T-cell (primary cell): ENCODE measurements around the gene NCAPH2. TPM values are rescaled to one million over a fixed set of nuclear protein-coding genes. Genes with fewer than 3 reads are reported as not detected.

Source experiments
- ATAC-seq, 4 experiments: fragments of 200-7000 bp in 3 of 4; fragments of 150-1000 bp in 1 of 4; cut with Tn5 transposase; replicated peaks in 1 of 4; 1 replicate in 3 of 4; 2 replicates in 1 of 4; pipeline ENCODE4 v1.10.0; 2021; ENCODE audit warnings: moderate library complexity in 3 of 4, mild to moderate bottlenecking in 2 of 4, moderate number of reproducible peaks in 1 of 4
- CTCF ChIA-PET, 2 donors: fragments of 300-600 bp; sonication (Branson Sonifier 250); formaldehyde crosslinking; loops; one replicate each; lab custom pipeline; 2022; ENCODE audit warnings: antibody characterized with exemption in 2 of 2; lab: Charles Lee
- POLR2A ChIA-PET, 2 donors: fragments of 300-600 bp; sonication (Branson Sonifier 250); formaldehyde crosslinking; loops; one replicate each; lab custom pipeline; 2022; ENCODE audit warnings: antibody characterized with exemption in 2 of 2; lab: Charles Lee
- DNase-seq, 35 experiments: peaks; one replicate each; pipeline versions ENCODE4 v3.0.0 to v3.0.0-alpha.2; 2013 to 2023
- H3K27ac ChIP-seq: one replicate; pipeline ENCODE4 v1.5.1; 2013; ENCODE audit warnings: low read length
- H3K27me3 ChIP-seq, 2 experiments: replicated peaks in 1 of 2; 1 replicate in 1 of 2; 2 replicates in 1 of 2; pipeline versions ENCODE4 v1.6.1 to v1.7.0; 2013; ENCODE audit warnings: low read length in 1 of 2, mixed read lengths in 1 of 2; ENCODE audit not compliant: control insufficient read depth in 2 of 2, insufficient read depth in 2 of 2; ENCODE audit errors: extremely low read depth in 1 of 2
- H3K36me3 ChIP-seq, 2 donors: 1 replicate in 1 of 2; 2 replicates in 1 of 2; pipeline versions ENCODE4 v1.6.1 to v1.7.0; 2013; ENCODE audit warnings: low read length in 1 of 2; ENCODE audit not compliant: control insufficient read depth in 2 of 2, insufficient read depth in 1 of 2; ENCODE audit errors: extremely low read depth in 1 of 2
- H3K4me1 ChIP-seq, 2 experiments: 1 replicate in 1 of 2; 2 replicates in 1 of 2; pipeline versions ENCODE4 v1.6.1 to v1.7.0; 2013; ENCODE audit warnings: low read length in 2 of 2, mixed read lengths in 1 of 2; ENCODE audit not compliant: insufficient read depth in 2 of 2, control insufficient read depth in 1 of 2; ENCODE audit errors: extremely low read depth in 1 of 2
- H3K4me3 ChIP-seq, 2 donors: 1 replicate in 1 of 2; 2 replicates in 1 of 2; pipeline versions ENCODE4 v1.5.1 to v1.7.0; 2013; ENCODE audit warnings: mild to moderate bottlenecking in 2 of 2, low read length in 1 of 2, moderate library complexity in 1 of 2; ENCODE audit not compliant: control insufficient read depth in 1 of 2; ENCODE audit errors: extremely low read depth in 1 of 2
- H3K9me3 ChIP-seq: 2 replicates; pipeline ENCODE4 v1.7.0; 2013
- H3K27ac Mint-ChIP-seq, 2 donors: one replicate each; pipeline ENCODE4 v1.8.0; 2020 to 2021; ENCODE audit warnings: mild to moderate bottlenecking in 2 of 2, mixed read lengths in 2 of 2
- H3K27me3 Mint-ChIP-seq, 2 donors: one replicate each; pipeline ENCODE4 v1.8.0; 2021 to 2022; ENCODE audit warnings: mixed read lengths in 2 of 2
- H3K36me3 Mint-ChIP-seq: one replicate; pipeline ENCODE4 v1.8.0; 2021; ENCODE audit warnings: mixed read lengths
- H3K4me1 Mint-ChIP-seq, 3 donors: one replicate each; pipeline ENCODE4 v1.8.0; 2020 to 2022; ENCODE audit warnings: mixed read lengths in 3 of 3, mild to moderate bottlenecking in 1 of 3
- H3K4me3 Mint-ChIP-seq, 3 donors: one replicate each; pipeline ENCODE4 v1.8.0; 2020 to 2022; ENCODE audit warnings: mild to moderate bottlenecking in 3 of 3, mixed read lengths in 3 of 3, moderate library complexity in 3 of 3
- H3K9me3 Mint-ChIP-seq, 3 donors: one replicate each; pipeline ENCODE4 v1.8.0; 2020 to 2022; ENCODE audit warnings: mixed read lengths in 3 of 3
- WGBS: methylation state at CpG from one replicate; pipeline ENCODE4 v1.1.5; 2013; ENCODE audit warnings: missing lambda C conversion rate; ENCODE audit not compliant: insufficient coverage; 5-methylcytosine and 5-hydroxymethylcytosine counted together
- total RNA-seq, 35 experiments: library from RNA in 6 of 35; stranded (reverse) in 6 of 35; fragments of 120-200 nt in 1 of 35; gene quantifications; one replicate each; pipeline versions ENCODE4 v1.2.1 to v1.2.4 and lab custom pipeline; 2013 to 2026

NCAPH2 gene
- total RNA-seq, 5 donors from 2014 or later (not counting 1 experiment from before 2014, with no cell fraction given) = 80.1 to 110 (median 94.6) TPM

GRCh38 chr22:50473855-50474671, 34.0 kb upstream of the NCAPH2 start:
- Mint-ChIP-seq H3K4me3 (peak overlapping the region; percentile 91 to 93 (median 92)), H3K27me3 (no peaks in the 10 kb centered on the region), H3K9me3 (no peaks in the 10 kb centered on the region), H3K4me1 (peaks cover 53 to 60% (median 54%) of the 10 kb centered on the region in 3 donors), H3K36me3 (peaks cover 8% of the 10 kb centered on the region), H3K27ac (peak overlapping the region; percentile 97 to 98)
- ChIA-PET CTCF (interaction anchor here in 1 of 2 donors (0.9 kb wide), 1 partner anchor 52 kb away, joined by 4 read pairs; the partner anchor contains the start of gene SCO2), POLR2A (no interaction called here)
- ATAC-seq (no peak), DNase-seq (peak in 2 of 35 experiments; percentile 26 to 43)
- Histone ChIP-seq H3K27ac (peak overlapping the region; percentile 41), H3K9me3 (no peaks in the 10 kb centered on the region), H3K4me1 (peaks cover 34 to 58% of the 10 kb centered on the region in 2 experiments), H3K4me3 (peak overlapping the region; percentile 72 to 78), H3K27me3 (peaks cover 0 to 2% of the 10 kb centered on the region in 2 experiments), H3K36me3 (peaks cover 0 to 3% of the 10 kb centered on the region in 2 donors)
- under 1% methylated on average over 42 of the region's 62 CpGs for WGBS

GRCh38 chr22:50474710-50475651, 33.0 kb upstream of the NCAPH2 start, which contains the start of gene SBF1:
Gene SBF1 (minus strand): TSS chr22:50475035. CDS start chr22:50474840, 195 bp downstream.
- Histone ChIP-seq H3K9me3 (no peaks in the 10 kb centered on the region), H3K27ac (peak within 1 kb of the TSS; percentile 65), H3K36me3 (peaks cover 0 to 3% of the 10 kb centered on the region in 2 donors), H3K27me3 (peaks cover 0 to 2% of the 10 kb centered on the region in 2 experiments), H3K4me1 (peaks cover 34 to 49% of the 10 kb centered on the region in 2 experiments), H3K4me3 (peak within 1 kb of the TSS; percentile 72 to 78)
- peak; percentile 70 to 74 (median 72) for ATAC-seq
- H3K27ac Mint-ChIP-seq = peak within 1 kb of the TSS; percentile 97 to 98
- H3K9me3 Mint-ChIP-seq = no peaks in the 10 kb centered on the region
- POLR2A ChIA-PET = no interaction called here
- peak; percentile 70 to 93 (median 81) for DNase-seq
- peaks cover 46 to 51% (median 49%) of the 10 kb centered on the region in 3 donors for H3K4me1 Mint-ChIP-seq
- peaks cover 8% of the 10 kb centered on the region for H3K36me3 Mint-ChIP-seq
- H3K4me3 Mint-ChIP-seq = peak within 1 kb of the TSS; percentile 91 to 93 (median 92)
- 3% methylated on average over 97 of the region's 97 CpGs for WGBS
- CTCF ChIA-PET = no interaction called here
- H3K27me3 Mint-ChIP-seq = peaks cover 0 to under 1% of the 10 kb centered on the region in 2 donors

GRCh38 chr22:50475652-50476002, 32.4 kb upstream of the NCAPH2 start:
- Histone ChIP-seq H3K27ac (peak overlapping the region; percentile 65), H3K4me3 (peak overlapping the region in 1 of 2 donors; percentile 65), H3K27me3 (peaks cover 0 to 6% of the 10 kb centered on the region in 2 experiments), H3K9me3 (no peaks in the 10 kb centered on the region), H3K4me1 (peaks cover 29 to 43% of the 10 kb centered on the region in 2 experiments), H3K36me3 (peaks cover 0 to under 1% of the 10 kb centered on the region in 2 donors)
- peaks cover 8% of the 10 kb centered on the region for H3K36me3 Mint-ChIP-seq
- 64% methylated on average over 4 of the region's 6 CpGs for WGBS
- ChIA-PET CTCF (no interaction called here), POLR2A (no interaction called here)
- no peak for DNase-seq
- no peak for ATAC-seq
- H3K9me3 Mint-ChIP-seq = no peaks in the 10 kb centered on the region
- peak overlapping the region; percentile 63 to 77 for H3K27ac Mint-ChIP-seq
- H3K27me3 Mint-ChIP-seq = peaks cover 0 to 5% of the 10 kb centered on the region in 2 donors
- peaks cover 47 to 49% (median 47%) of the 10 kb centered on the region in 3 donors for H3K4me1 Mint-ChIP-seq
- peak overlapping the region; percentile 64 to 91 (median 71) for H3K4me3 Mint-ChIP-seq

- no peak for DNase-seq
- H3K36me3 ChIP-seq = no peaks in the 10 kb centered on the region
- H3K27me3 ChIP-seq = peaks cover 0 to 7% of the 10 kb centered on the region in 2 experiments
- peaks cover 34 to 37% (median 36%) of the 10 kb centered on the region in 3 donors for H3K4me1 Mint-ChIP-seq
- H3K4me3 ChIP-seq = no peak overlapping the region
- peaks cover 18 to 38% of the 10 kb centered on the region in 2 experiments for H3K4me1 ChIP-seq
- ChIA-PET POLR2A (no interaction called here), CTCF (no interaction called here)
- H3K4me3 Mint-ChIP-seq = peak overlapping the region; percentile 64 to 91 (median 71)
- peak overlapping the region in 1 of 2 donors; percentile 5 for H3K27ac Mint-ChIP-seq
- H3K27ac ChIP-seq = no peak overlapping the region
- no peak for ATAC-seq
- WGBS = 87% methylated on average over 7 of the region's 7 CpGs
- no peaks in the 10 kb centered on the region for H3K9me3 ChIP-seq
- peaks cover 0 to 5% of the 10 kb centered on the region in 2 donors for H3K27me3 Mint-ChIP-seq
- H3K36me3 Mint-ChIP-seq = peaks cover 8% of the 10 kb centered on the region
- no peaks in the 10 kb centered on the region for H3K9me3 Mint-ChIP-seq
Observed at GRCh38 chr22:50476868-50477267, 31.2 kb upstream of the NCAPH2 start.

GRCh38 chr22:50477923-50478322, 30.1 kb upstream of the NCAPH2 start:
- POLR2A ChIA-PET = no interaction called here
- H3K27ac ChIP-seq = no peak overlapping the region
- no peaks in the 10 kb centered on the region for H3K9me3 ChIP-seq
- 95% methylated on average over 9 of the region's 12 CpGs for WGBS
- no peak overlapping the region for H3K4me3 Mint-ChIP-seq
- peaks cover 12 to 38% of the 10 kb centered on the region in 2 experiments for H3K4me1 ChIP-seq
- H3K36me3 Mint-ChIP-seq = peaks cover 8% of the 10 kb centered on the region
- peaks cover 24 to 26% (median 25%) of the 10 kb centered on the region in 3 donors for H3K4me1 Mint-ChIP-seq
- H3K36me3 ChIP-seq = no peaks in the 10 kb centered on the region
- H3K27ac Mint-ChIP-seq = no peak overlapping the region
- CTCF ChIA-PET = interaction anchor here in 1 of 2 donors (0.6 kb wide), 1 partner anchor 143 kb away, joined by 6 read pairs; no protein-coding TSS in a partner anchor
- H3K27me3 Mint-ChIP-seq = peaks cover 0 to 5% of the 10 kb centered on the region in 2 donors
- no peak for DNase-seq
- no peak for ATAC-seq
- H3K9me3 Mint-ChIP-seq = no peaks in the 10 kb centered on the region
- peaks cover 0 to 17% of the 10 kb centered on the region in 2 experiments for H3K27me3 ChIP-seq
- no peak overlapping the region for H3K4me3 ChIP-seq
